Epithelial cell of esophagus (primary cell): ENCODE measurements around the gene BARX1.

Source experiments
- DNase-seq: peaks from one replicate; pipeline ENCODE4 v3.0.0; 2010; ENCODE audit warnings: low read depth
- H3K4me3 ChIP-seq: 2 replicates; pipeline ENCODE4 v1.5.1; 2011; ENCODE audit warnings: mild to moderate bottlenecking, low read length, control low read depth
- TF ChIP-seq, protein P1 (sequence below): IDR thresholded peaks from 2 replicates; pipeline ENCODE4 v1.5.1; 2011; ENCODE audit warnings: low read depth, mild to moderate bottlenecking, low read length, control low read depth, inconsistent platforms; ENCODE audit not compliant: insufficient read depth; ENCODE audit errors: missing control alignments

Gene BARX1

DNA sequence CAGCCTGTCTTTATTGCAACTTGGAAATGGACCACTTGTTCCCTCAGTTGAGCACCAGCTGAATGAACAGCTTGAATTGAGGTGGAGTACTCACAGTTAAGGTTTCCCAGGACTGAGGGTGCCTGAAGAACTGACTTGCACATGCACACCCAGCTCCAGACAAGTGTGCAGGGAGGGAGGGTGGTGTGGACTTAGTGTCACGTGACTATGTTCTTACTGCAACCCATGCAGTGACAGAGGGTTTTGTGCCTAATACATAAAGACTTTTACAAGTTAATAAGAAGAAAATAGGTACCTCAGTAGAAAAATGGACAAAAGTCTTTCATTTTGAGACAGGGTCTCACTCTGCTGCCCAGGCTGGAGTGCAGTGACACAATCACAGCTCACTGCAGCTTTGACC, 18.0 kb downstream of the BARX1 start:
- DNase-seq, result no peak
- H3K4me3 ChIP-seq, result no peak overlapping the region
- TF ChIP-seq, protein P1, sequence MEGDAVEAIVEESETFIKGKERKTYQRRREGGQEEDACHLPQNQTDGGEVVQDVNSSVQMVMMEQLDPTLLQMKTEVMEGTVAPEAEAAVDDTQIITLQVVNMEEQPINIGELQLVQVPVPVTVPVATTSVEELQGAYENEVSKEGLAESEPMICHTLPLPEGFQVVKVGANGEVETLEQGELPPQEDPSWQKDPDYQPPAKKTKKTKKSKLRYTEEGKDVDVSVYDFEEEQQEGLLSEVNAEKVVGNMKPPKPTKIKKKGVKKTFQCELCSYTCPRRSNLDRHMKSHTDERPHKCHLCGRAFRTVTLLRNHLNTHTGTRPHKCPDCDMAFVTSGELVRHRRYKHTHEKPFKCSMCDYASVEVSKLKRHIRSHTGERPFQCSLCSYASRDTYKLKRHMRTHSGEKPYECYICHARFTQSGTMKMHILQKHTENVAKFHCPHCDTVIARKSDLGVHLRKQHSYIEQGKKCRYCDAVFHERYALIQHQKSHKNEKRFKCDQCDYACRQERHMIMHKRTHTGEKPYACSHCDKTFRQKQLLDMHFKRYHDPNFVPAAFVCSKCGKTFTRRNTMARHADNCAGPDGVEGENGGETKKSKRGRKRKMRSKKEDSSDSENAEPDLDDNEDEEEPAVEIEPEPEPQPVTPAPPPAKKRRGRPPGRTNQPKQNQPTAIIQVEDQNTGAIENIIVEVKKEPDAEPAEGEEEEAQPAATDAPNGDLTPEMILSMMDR, result no peak

GRCh38 chr9:93931905-93932304, 23.2 kb downstream of the BARX1 start:
- no peak overlapping the region for H3K4me3 ChIP-seq
- no peak for DNase-seq
- TF ChIP-seq, protein P1, result no peak

DNA sequence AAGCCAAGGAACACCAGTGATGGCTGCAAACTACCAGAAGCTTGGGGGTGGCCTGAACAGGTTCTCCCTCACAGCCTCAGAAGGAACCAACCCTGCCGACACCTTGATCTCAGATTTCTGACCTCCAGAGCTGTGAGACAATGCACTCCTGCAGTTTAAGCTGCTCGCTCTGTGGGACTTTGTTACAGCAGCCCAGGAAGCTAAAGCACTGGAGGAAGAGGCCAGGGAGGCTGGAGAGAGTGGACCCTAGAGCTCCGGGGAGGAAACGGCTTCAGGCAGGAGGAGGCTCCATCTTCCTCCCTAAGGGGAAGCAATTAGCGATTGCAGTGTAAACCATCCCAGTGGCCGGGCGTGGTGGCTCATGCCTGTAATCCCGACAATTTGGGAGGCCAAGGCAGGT, 25.1 kb downstream of the BARX1 start:
- no peak for DNase-seq
- H3K4me3 ChIP-seq, result no peak overlapping the region
- TF ChIP-seq, protein P1, result no peak

DNA sequence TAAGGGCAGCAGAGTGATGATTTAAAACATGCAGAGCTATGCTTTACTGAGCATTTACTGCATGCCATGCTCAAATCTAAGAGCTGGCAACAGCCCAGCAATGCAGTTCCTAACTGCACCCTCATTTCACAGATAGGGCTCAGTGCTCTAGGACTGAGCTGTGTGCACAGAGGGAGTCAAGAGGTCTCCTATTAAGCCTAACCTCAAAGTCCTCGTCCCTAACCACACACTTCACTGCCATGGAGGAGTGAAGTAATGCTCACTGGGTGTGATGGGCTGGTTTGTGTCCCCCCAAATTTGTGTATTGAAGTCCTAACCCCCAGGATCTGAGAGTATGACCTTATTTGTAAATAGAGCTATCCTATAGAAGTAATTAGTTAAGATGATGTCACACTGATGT, 25.9 kb downstream of the BARX1 start:
- no peak for DNase-seq
- no peak overlapping the region for H3K4me3 ChIP-seq
- TF ChIP-seq, protein P1, result no peak

- no peak overlapping the region for H3K4me3 ChIP-seq
- no peak for DNase-seq
- TF ChIP-seq, protein P1, result no peak
Observed at GRCh38 chr9:93922535-93922934, 32.6 kb downstream of the BARX1 start.

DNA sequence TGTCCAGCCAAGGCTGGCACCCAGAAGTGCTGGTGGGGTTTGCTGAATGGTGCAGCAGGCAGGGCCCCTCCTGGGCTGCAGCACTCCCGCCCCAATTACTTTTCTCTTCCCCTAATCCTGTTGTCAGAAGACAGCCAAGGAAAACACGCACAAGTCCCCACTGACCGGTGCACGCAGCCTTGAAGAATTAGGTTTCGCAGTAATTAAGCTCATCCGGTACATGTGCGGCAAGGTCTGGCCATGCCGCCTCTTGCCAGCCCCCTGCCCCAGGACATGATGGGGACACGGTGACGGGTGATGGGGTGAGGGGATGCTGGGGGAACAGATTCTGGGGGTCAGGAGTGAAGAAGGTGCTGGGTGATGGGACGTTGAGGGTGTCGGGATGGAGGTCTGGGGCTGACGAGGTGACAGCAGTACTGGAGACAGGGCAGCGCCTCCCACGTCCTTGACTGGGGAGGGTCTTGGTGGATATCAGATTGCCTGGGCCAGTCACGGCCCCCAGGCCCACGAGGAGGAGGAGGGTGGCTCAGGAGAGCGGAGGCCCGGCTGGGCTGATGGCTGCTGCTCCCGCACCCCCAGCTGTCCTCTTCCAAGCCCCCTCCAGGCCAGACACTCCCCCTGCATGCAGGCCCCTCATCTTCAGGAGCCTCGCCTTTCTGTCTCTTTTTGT, 34.9 kb downstream of the BARX1 start:
- no peak for DNase-seq

More for the DNA sequence above, 34.9 kb downstream of the BARX1 start:
- TF ChIP-seq, protein P1, result no peak
- no peak overlapping the region for H3K4me3 ChIP-seq
